SU-DHL-6 (cell line): ENCODE results near the gene MCOLN1.

ENCODE experiments used
- H2AFZ ChIP-seq: fragments of 200-600 bp; sonication (generic); 2 replicates; pipeline ENCODE4 v1.6.1; 2014; ENCODE audit warnings: low read depth, mild to moderate bottlenecking, moderate library complexity, mixed read lengths, antibody characterized with exemption, low read length; ENCODE audit not compliant: severe bottlenecking
- H3F3A ChIP-seq: fragments of 200-600 bp; shearing (Covaris generic); 2 replicates; pipeline ENCODE4 v1.6.0; 2016; ENCODE audit warnings: antibody characterized with exemption, mild to moderate bottlenecking; ENCODE audit not compliant: insufficient read depth
- H3K27ac ChIP-seq: fragments of 200-600 bp; sonication (generic); 2 replicates; pipeline ENCODE4 v1.5.1; 2016; ENCODE audit warnings: low read depth, mild to moderate bottlenecking, low read length, moderate library complexity, mixed read lengths
- H3K27me3 ChIP-seq: fragments of 200-600 bp; sonication (generic), shearing (Covaris generic); 2 replicates; pipeline ENCODE4 v1.6.0; 2014; ENCODE audit warnings: mild to moderate bottlenecking, low read length
- H3K36me3 ChIP-seq: fragments of 200-600 bp; sonication (generic); 2 replicates; pipeline ENCODE4 v1.6.1; 2014; ENCODE audit warnings: mild to moderate bottlenecking, low read length, mixed read lengths
- H3K4me2 ChIP-seq: fragments of 300-600, 200-600 bp; shearing (Covaris generic), sonication (generic); 2 replicates; pipeline ENCODE4 v1.6.0; 2014; ENCODE audit warnings: low read length, low read depth, mild to moderate bottlenecking; ENCODE audit not compliant: poor library complexity, severe bottlenecking
- H3K4me3 ChIP-seq: fragments of 200-600 bp; sonication (generic); 2 replicates; pipeline ENCODE4 v1.5.1; 2014; ENCODE audit warnings: antibody characterized with exemption, low read length, mild to moderate bottlenecking, mixed read lengths; ENCODE audit not compliant: insufficient read depth, poor library complexity, severe bottlenecking
- H3K79me2 ChIP-seq: fragments of 200-600 bp; sonication (generic); 2 replicates; pipeline ENCODE4 v1.6.1; 2014; ENCODE audit warnings: mild to moderate bottlenecking, low read length, moderate library complexity; ENCODE audit not compliant: insufficient read depth
- H3K9ac ChIP-seq: fragments of 200-600 bp; sonication (generic); 2 replicates; pipeline ENCODE4 v1.7.0; 2014; ENCODE audit warnings: mild to moderate bottlenecking, low read length
- H3K9me2 ChIP-seq: fragments of 200-600 bp; sonication (generic); replicated peaks from 2 replicates; pipeline ENCODE4 v1.6.1; 2014; ENCODE audit warnings: low read length; ENCODE audit not compliant: insufficient read depth
- H3K9me3 ChIP-seq: fragments of 200-600 bp; sonication (generic); 2 replicates; pipeline ENCODE4 v1.6.1; 2014; ENCODE audit warnings: low read length, mixed read lengths; ENCODE audit not compliant: insufficient read depth
- H4K20me1 ChIP-seq: fragments of 200-600 bp; sonication (generic); 2 replicates; pipeline ENCODE4 v1.6.1; 2014; ENCODE audit warnings: low read depth, mild to moderate bottlenecking, antibody characterized with exemption, low read length, moderate library complexity, mixed read lengths
- CTCF ChIP-seq: fragments of 200-600 bp; sonication (generic); IDR thresholded peaks from one replicate; pipeline ENCODE4 v1.5.1; 2017; ENCODE audit warnings: antibody characterized with exemption, mild to moderate bottlenecking, low read length, moderate library complexity; ENCODE audit not compliant: insufficient read depth, poor library complexity, severe bottlenecking
- EZH2phosphoT487 ChIP-seq: fragments of 200-600 bp; sonication (generic), shearing (Covaris generic); conservative IDR thresholded peaks from 2 replicates; pipeline ENCODE4 v1.6.1; 2018; ENCODE audit warnings: mild to moderate bottlenecking, antibody characterized with exemption, low read length, moderate library complexity, mixed read lengths

MCOLN1 gene

GRCh38 chr19:7547159-7547558, 24.7 kb downstream of the MCOLN1 start:
- no peaks in the 10 kb centered on the region for H4K20me1 ChIP-seq
- no peak overlapping the region for H3K9ac ChIP-seq
- H3K4me3 ChIP-seq, result no peak overlapping the region
- H3K36me3 ChIP-seq, result no peaks in the 10 kb centered on the region
- no peaks in the 10 kb centered on the region for H3F3A ChIP-seq
- H3K9me2 ChIP-seq, result no peaks in the 10 kb centered on the region
- no peak overlapping the region for H3K27ac ChIP-seq
- no peak overlapping the region for H3K4me2 ChIP-seq
- no peak overlapping the region for H2AFZ ChIP-seq
- no peaks in the 10 kb centered on the region for H3K79me2 ChIP-seq
- no peaks in the 10 kb centered on the region for H3K27me3 ChIP-seq
- no peaks in the 10 kb centered on the region for H3K9me3 ChIP-seq
- no peak for TF ChIP-seq EZH2phosphoT487
- no peak for TF ChIP-seq CTCF

DNA sequence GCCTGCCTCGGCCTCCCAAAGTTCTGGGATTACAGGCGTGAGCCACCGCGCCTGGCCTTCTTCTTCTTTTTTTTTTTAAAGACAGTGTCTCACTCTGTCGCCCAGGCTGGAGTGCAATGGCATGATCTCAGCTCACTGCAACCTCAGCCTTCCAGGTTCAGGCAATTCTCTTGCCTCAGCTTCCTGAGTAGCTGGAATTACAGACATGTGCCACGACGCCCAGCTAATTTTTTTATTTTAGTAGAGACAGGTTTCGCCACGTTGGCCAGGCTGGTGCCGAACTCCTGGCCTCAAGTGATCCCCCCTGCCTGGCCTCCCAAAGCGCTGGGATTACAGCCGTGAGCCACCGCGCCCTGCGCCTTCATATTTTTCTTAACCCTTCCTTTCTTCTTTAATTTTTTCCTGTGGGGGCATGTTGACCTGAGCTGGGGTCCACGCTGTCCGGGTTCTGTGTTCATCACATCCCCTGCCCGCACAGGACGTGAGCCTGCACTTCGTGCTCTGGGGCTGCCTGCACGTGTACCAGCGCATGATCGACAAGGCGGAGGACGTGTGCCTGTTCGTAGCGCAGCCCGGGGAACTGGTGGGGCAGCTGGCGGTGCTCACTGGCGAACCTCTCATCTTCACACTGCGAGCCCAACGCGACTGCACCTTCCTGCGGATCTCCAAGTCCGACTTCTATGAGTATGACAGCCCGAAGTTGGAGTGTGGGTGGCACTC, 27.2 kb downstream of the MCOLN1 start:
- no peak overlapping the region for H3K4me2 ChIP-seq
- no peaks in the 10 kb centered on the region for H3K9me3 ChIP-seq
- H4K20me1 ChIP-seq, result no peaks in the 10 kb centered on the region
- no peak overlapping the region for H3K4me3 ChIP-seq
- H3K79me2 ChIP-seq, result no peaks in the 10 kb centered on the region
- no peak for TF ChIP-seq CTCF
- TF ChIP-seq EZH2phosphoT487, result no peak
- no peaks in the 10 kb centered on the region for H3K36me3 ChIP-seq
- H2AFZ ChIP-seq, result no peak overlapping the region
- no peaks in the 10 kb centered on the region for H3K27me3 ChIP-seq
- H3F3A ChIP-seq, result no peaks in the 10 kb centered on the region
- no peak overlapping the region for H3K27ac ChIP-seq
- no peak overlapping the region for H3K9ac ChIP-seq
- no peaks in the 10 kb centered on the region for H3K9me2 ChIP-seq

DNA sequence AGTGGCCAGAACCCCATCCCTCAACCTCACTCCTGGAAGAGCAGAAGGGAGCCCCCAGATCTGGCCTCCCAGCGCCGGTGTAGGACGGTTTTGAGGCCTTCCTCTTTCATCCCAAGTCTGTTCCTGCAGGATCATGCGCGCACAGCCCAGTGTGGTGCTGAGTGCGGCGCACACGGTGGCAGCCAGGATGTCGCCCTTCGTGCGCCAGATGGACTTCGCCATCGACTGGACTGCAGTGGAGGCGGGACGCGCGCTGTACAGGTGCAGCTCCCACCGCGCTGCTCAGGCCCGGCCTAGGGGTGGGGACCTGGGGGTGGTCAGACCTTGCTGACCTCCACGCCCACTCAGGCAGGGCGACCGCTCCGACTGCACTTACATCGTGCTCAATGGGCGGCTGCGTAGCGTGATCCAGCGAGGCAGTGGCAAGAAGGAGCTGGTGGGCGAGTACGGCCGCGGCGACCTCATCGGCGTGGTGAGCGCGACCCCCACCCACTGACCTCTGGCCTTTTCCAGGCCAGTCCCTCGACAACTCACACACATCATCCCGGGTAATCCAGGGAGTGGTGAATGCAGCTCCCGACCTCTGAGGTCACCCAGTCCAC, 27.8 kb downstream of the MCOLN1 start:
- no peaks in the 10 kb centered on the region for H4K20me1 ChIP-seq
- H3K79me2 ChIP-seq, result no peaks in the 10 kb centered on the region
- H3K36me3 ChIP-seq, result no peaks in the 10 kb centered on the region
- TF ChIP-seq EZH2phosphoT487, result no peak
- TF ChIP-seq CTCF, result no peak
- H3K4me2 ChIP-seq, result no peak overlapping the region
- no peak overlapping the region for H3K27ac ChIP-seq
- no peaks in the 10 kb centered on the region for H3K9me2 ChIP-seq
- H3K4me3 ChIP-seq, result no peak overlapping the region
- no peak overlapping the region for H2AFZ ChIP-seq
- no peaks in the 10 kb centered on the region for H3K9me3 ChIP-seq
- H3K27me3 ChIP-seq, result no peaks in the 10 kb centered on the region
- no peak overlapping the region for H3K9ac ChIP-seq
- H3F3A ChIP-seq, result no peaks in the 10 kb centered on the region
